Stimulated activated naive CD4-positive, alpha-beta T cell treated with Interleukin-2 at 50 U/mL for 16 hours (primary cell): ENCODE data around the gene ACBD6.

Source experiments
- DNase-seq: peaks from one replicate; lab custom pipeline; 2025; lab: John Stamatoyannopoulos, UW

The ACBD6 gene

DNA sequence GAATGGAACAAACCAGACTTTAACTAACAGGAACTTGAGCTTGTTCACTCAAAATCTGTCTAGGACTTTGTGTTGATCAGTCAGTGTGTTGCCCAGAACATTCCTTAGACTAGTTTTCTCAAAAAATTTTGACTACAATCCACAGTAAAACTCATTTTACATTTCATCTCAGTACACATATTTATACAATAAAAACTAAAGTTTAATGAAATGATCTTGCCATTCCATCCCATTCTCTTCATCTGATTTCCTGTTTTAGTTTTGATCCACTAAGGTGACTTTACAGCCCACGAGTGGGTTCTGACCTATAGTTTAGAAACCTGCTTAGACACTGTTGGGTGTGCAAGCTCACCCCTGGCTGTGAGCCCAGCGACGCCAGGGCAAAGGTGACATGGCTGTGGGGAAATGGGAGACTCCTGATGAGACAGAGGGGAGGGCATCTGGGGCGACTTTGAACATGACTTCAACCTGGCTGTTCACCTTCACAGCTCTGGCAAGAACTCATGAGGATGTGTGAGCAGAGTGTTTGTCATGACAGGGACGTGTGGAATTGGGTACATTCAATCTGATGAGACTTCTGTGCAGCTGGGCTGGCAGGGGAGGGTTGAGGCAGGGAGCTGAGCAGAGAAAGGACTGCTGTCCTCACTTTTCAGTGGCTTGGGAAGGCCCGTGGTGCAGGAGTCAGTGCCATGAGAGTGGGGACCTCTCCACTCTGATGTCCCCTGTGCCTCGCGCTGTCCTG is 231.7 kb downstream of the ACBD6 start:
- no peak for DNase-seq

DNA sequence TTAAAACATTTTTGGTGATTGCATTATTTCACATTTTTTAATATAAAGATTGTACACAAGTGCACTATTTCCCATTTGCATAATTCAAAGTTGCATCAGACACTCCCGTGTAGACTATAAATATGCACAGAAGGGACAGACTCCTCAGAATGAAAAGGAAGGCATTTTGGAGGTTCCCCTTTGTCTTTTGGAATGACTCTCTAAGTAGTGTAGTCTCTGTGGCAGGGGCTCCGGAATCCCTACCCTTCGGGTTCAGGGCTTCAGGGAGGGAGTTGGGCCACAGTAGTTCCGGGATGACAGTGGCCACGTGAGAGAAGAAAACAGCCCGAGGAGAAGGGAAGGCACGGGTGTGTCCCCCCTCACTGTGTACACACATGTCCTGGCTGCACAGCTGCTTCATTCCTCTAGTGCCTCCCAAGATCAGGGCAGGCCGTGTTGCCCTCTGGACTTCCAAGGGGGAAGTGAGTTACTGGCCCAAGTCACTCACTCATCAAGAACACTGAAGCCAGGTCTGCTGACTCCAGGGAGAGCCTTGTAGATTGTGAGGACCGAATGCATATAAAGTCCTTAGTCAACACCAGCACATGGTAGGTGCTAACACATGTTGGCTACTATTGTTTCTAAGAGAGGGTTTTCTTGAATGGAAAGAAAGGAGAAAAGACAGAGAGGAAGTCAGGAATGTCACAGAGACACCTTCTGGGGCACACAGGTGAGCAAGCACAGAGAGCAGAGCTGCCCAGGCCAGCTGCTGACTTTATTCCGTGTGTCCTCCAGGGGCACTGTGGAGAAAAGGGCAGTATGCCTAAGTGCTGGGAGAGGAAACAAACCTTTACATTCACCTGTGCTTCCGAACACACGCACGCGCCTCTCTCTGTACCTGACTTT is 232.5 kb downstream of the ACBD6 start:
- no peak for DNase-seq

DNA sequence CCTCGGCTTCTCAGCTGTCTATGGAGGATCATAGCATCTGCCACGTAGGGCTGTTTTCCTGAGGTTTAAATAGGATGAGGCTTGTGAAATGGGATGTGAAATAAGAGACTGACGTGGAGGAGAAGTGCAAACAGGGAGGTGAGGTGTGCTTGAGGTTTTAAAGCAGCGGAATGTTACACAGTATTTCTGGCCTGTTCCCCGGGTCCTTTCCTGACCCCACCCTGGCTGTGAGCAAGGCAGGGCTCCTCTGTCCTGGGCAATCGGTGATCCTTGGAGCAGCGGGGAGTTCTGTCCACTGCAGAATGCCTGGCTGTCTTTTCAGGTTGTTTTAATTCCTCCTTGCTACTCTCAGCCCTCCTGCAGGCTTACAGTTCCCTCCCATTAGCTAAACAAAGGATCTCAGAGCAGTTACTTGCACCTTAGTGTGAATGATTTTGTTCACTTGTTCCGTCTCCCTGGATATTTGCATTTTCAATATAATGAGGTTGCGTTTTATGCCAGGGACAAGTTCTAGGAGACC is 233.8 kb downstream of the ACBD6 start:
- no peak for DNase-seq

DNA sequence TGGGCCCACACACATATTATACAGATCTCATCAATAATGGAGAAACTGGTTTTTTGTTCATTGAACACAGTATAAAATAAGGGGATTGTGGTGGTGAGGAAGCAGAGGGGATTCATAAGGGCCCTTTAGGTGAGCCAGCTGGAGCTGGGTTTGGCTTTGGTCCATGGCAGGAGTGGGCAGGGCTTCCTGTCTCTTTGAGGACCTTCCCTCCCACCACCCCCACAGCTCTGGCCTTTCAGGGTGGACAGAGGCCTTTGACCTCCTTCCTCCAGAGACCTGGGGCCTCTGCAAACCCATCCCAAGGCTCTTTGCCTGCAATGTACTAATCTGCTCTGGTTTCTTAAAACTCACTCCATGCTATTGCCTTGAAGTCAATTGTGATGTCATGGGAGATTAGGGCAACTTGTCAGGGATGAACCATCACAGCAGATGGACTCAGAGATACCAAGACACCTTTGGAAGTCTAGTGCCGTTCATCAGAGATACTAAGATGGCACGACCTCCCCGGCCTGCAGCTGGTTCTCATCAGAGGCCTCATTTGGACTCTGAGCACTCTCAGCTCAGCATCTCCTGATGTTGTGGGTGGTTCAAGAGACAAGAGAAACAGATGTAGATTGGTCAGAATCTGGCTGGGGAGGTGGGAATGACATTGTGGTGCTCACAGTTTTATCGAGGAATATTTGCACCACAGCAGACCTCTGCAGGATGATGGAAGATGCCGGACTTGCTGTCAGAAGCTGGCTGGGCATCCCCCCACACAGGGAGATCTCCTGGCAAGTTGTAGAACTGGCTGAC is 234.4 kb downstream of the ACBD6 start:
- DNase-seq = no peak

DNA sequence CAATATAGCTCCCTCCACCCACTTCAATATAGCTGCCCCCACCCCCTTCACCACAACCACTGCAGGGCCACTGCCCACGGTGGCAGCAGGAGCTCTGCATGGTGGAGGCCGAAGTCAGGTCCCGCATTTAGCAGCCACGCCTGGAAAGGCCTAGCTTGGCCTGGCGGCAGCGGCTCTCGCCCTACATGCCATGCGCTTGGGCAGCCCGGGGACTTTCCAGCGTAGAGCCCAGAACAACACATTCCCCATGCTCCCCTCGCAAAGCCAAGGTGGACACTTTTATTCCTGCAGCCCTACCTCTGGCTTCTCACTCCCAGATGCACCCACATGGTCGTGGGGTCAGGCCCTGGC is 235.2 kb downstream of the ACBD6 start:
- DNase-seq = no peak

DNA sequence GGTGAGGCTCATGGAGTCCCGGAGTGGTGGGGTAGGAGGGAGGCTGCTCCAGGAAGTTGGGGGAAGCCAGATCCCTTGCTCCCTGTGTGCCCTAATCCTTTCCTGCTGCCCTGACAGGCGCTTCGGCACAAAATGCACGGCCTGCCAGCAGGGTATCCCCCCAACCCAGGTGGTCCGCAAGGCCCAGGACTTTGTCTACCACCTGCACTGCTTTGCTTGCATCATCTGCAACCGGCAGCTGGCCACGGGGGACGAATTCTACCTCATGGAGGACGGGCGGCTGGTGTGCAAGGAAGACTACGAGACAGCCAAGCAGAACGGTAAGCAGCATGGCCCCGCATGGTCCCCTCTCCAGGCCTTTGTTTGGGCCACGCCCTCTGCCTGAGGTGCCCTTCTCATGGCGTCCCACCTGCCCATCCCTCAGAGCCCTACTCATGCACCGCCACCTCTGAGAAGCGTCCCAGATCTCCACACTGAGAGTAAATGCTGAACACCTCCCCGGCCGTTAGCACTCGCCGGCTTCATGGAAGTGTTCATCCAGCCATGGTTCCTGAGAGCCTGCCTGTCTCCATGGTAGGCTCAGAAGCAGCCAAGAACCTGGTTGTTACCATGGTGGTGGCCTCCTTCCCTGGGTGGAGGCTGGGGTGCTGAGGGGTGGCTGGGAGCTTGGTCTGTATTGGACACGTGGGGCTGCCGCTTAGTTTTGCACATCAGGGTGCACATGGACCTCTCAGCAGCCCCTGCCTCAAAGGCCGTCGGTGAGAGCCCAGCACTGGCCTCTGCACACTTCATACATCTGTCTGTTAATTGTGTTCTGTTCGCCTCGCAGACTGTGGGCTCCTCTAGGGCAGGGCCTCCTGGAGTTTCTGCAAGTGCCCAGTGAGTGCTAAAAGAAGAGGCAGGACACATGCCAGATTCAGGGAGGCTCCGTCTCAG is 235.8 kb downstream of the ACBD6 start:
- DNase-seq = no peak

DNA sequence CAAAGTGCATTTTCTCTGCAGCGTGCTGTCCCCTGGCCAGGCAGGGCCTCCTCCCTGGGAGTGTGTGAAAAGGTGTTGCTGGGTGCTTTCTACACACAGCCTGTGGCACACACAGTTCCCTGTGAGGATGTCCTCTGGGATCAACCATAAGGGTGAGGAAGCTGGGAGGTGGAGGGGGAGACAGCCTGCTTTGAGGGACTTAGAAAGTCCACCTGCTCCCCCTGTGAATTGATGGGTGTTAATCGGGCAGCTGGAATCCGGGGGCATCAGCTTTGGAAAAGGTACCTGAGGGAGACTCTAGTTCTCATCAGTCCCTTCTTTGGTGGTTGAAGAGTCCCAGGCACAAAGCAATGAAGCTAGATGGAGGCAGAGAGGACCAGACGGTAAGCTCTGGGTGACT is 236.5 kb downstream of the ACBD6 start:
- DNase-seq = no peak

DNA sequence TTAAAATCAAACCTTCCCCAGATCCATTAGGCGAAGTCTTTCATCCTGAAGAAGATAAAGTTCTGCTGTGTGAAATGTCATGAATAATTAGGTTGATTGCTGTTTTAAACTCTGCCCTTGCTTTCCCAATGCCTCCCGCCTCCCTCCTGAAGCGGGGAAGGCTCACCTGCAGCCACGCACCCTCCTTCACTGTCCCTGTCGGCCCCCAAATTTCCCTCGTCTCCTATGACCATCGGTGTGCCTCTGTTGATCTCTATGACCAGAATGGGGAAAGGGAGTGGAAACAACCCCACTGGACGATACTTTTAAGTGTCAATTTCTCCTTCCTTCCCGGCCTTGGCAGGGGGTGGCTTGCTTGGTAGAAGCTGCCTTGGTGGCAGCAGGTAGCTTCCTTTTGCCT is 237.2 kb downstream of the ACBD6 start:
- no peak for DNase-seq

DNA sequence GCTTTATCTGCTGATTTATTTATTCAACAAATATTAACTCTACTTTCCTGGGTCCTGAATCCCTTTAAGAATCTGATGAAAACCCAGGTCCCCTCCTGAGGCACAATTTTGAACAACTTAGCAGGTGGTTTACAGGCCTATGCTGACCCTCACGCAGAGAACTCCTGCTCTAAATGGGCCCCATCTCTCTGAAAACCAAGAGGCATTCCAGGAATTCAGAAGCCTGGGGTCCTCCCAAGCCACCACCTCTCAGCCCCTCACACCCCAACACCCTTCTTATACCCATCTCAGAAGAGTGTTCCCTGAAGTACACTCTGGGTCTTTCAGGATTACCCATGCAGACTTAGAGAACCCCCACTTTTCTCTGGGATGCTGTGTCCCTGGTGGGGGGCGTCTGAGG is 237.8 kb downstream of the ACBD6 start:
- DNase-seq = no peak

DNA sequence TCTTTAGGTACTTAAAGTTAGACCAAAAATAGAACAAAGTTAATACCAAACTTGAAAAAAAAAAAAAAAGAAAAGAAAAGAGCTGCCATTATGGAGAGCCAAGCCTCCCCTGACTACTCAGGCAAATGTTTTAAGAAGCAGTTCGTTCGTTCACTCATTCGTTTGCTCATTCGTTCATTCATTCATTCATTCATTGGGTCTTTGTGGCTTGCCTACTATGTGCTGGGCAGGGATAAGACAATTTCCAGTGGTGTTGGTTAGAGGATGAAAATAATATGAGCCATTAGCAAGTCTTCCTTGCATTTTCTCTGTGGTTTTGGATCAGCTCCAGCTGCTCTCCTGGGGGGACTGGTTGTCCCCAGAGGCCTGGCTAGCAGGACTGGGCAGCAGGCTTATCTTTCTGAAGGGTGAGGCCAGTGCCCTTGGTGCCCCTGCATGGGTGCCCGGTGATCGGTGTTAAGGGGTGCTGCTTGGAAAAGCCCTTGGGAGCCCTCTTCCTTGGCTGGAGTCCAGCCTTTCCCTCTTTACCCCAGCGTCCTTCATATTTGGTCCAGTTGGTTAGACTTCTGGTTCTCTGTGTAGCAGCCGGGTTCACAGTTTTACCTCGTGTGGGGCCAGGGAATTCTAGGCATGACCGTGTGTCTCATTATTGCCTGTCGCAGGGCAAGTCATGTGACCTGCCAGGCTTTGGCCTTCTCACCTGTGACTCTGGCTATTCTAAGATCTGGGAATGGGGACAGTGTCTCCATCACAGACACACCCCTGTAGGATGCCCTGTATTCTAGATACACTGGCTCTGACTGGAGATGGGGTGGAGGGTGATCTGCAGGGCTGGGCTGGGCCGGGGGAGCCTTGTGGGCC is 239.5 kb downstream of the ACBD6 start:
- no peak for DNase-seq

DNA sequence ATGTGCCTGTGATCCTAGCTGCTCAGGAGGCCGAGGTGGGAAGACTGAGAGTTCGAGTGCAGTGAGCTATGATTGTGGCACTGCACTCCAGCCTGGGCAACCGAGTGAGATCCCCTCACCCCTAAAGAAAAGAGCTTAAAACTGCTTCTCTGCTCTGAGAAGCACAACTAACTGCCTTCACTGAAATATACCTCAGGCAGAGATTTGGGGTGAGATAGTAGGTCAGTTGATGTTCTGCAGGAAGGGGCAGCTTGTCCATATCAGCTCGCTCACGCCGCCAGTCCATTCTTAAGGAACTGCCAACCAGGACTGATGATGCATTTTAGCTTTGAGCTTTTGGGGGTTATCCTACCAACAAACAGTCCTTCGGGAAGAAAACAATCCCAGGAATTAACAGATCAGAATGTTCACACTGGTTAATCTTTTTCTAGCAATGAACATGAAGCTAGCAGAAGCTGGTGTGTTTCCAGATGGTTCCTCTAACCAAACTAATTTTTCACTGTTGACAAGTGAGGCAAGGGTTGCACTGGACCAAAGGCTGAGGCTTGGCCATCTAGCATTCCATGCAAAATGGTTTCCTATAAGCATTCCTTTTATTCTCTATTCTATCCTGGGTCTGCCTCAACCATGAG is 240.7 kb downstream of the ACBD6 start:
- DNase-seq = no peak

DNA sequence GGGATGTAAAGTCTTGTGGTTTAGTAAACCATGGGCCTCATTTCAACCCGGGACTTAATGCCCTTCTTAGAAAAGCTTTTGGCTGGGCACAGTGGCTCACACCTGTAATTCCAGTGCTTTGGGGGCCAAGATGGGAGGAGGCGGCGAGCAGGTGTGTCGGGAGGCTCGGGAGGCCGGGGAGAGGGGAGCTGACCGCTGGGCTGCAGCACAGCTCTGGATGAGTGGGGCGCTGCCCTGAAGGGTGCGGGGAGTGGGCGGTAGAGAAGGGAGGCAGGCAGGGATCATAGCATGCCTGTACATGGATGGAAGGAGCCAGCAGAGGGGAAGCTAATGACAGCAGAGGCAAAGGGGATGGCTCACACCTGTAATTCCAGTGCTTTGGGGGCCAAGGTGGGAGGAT is 241.3 kb downstream of the ACBD6 start:
- no peak for DNase-seq

DNA sequence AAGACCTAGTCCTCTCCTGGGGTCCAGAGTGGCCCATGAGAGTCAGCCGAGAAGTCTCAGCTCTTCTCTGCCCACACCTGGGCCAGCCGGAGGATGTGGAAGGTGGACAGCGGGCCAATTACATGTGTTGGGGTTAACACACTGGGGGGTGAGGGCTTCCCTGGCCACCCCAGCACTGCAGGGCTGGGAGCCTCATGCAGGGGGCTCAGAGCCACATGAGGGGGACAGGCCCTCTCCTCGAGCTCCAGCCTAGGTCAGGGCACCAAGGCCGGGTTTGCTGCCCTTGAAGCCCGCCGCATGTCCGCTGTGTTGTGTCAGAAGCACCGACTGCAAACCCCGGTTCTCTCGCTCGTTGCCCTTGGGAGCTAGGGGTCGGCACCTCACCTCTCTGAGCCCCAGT is 241.8 kb downstream of the ACBD6 start:
- DNase-seq = no peak

DNA sequence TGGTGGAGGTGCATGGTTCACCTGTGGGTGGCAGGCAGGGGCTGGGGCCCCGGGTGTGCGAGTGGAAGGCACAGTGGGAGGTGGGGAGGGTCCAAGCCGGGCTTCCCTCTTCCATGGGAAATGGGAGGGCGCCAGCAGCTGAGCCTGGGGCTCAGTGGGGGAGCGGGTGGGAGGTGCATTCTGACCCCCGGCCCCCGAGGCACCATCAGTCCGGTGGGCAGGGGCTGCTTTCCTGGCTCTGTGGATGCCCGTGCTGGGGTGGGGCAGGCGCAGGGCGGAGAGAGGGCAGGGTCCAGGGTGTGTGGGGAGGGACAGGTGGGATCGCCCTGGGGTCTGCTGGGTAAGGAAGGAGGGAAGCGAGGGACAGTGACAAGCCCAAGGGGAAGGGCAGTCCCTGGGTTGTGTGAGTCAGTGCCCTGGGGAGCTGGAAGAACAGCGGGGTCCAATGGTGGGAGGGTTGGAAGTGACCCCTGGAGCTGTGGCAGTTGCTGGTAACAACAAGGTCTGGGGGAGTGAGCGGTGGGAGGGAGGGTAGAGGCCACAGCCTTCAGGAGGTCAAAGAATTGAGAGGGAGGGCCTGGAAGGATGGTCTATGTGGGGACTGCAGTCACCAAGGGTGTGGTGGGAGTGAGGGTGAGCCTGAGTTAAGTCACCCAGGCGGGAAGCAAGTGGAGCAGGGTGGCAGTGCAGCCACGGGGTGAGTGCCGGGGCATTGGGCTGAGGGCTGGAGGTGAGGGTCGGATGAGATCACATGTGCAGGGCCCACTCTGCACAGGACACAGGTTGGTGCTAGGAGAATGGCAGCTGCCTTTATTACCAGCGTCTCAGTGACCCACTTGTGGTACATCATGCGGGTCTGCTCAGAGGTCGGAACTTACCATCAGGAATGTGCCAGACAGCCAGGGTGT is 242.7 kb downstream of the ACBD6 start:
- DNase-seq = no peak

DNA sequence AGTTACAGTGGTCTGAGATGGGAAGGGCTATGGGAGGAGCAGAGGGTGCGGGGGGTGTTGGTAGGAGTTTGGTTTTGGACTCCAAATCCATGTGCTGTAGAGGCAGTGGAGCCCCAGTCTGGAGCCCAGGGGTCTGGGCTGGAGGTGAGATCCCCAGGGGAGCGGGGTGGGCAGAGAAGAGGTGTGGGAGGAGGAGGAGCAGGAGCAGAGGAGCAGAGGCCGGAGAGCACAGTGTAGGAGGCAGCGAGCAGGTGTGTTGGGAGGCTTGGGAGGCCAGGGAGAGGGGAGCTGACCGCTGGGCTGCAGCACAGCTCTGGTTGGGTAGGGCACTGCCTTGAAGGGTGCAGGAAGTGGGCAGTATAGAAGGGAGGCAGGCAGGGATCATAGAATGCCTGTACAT is 243.4 kb downstream of the ACBD6 start:
- no peak for DNase-seq

DNA sequence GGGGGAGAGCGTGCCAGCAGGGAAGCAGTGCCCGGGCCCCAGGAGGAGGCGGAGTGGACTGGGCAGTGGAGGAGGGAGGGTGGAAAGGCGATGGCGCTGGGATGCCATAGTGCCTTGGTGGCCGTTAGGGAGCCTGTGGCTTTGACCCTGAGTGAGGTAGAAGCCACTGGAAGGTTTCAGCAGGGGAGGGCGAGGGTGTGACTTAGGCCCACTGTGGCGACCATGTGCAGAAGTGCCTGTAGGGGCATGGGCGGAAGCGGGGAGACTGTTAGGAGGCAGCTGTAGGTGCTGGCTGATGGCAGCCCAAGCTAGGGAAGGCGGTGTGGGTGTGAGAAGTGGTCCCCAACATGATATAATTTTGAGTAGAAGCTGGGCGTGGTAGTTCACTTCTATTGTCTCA is 244.1 kb downstream of the ACBD6 start:
- DNase-seq = no peak

DNA sequence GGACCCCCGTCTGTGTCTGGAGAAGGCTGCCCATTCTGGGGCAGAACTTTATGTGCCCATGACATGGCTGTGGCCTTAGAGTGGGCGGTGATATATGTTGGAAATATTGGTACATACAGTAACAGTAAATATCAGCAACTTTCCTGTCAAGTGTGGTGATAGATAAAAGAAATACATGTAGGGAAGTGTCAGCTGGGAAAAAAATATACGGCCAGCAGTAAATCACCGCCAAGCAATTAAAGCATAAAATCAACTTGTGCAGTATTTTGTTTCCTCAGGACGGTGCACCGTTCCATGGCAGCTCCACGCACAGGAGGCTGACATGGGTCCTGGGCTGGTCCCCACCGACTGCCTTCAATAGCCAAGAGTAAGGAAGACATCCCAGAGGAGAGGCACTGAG is 244.9 kb downstream of the ACBD6 start:
- DNase-seq = no peak

DNA sequence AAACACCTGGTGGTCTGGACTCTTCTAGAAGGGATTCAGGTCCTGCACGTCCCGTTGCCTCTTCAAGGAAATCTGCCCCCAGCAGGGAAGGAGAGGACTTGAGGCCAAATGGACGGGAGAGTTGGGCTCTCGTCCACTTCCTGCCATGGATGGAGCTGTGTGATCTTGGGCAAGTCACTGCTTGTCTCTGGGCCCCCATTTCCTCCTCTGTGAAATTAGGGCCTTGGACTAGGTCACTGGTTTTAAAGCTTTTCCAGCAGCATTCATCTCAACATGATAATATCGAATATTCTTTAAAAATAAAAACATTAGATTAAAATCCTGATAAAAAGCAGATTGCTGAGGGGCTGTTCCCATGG is 245.4 kb downstream of the ACBD6 start:
- no peak for DNase-seq
